Sigmoid colon (tissue), 4 donors: ENCODE data around the gene GCHFR.

Experiments
- CTCF ChIP-seq, 4 experiments: fragments of 450-650 bp in 3 of 4; fragments of 200-600 bp in 1 of 4; IDR thresholded peaks; one replicate each; pipeline ENCODE4 v1.5.1; 2016 to 2019; ENCODE audit warnings: antibody characterized with exemption in 4 of 4, mild to moderate bottlenecking in 3 of 4, moderate library complexity in 2 of 4
- POLR2AphosphoS5 ChIP-seq, 4 donors: sonication (generic); formaldehyde crosslinking; IDR thresholded peaks; one replicate each; pipeline ENCODE4 v1.6.1; 2017; ENCODE audit warnings: antibody characterized with exemption in 4 of 4

- TF ChIP-seq CTCF (IDR thresholded peaks at IDR 0.05) (no peak), POLR2AphosphoS5 (IDR thresholded peaks at IDR 0.05) (no peak)
Observed at GRCh38 chr15:40789999-40790398, 26.1 kb downstream of the GCHFR start.
